ENCODE results near the gene OLFML2A. TPM values are rescaled to one million over a fixed set of nuclear protein-coding genes. Genes with fewer than 3 reads are reported as not detected.
A peak's percentile ranks its signal among the peaks of the same experiment; 100 is the strongest.

OLFML2A gene
- total and polyA plus RNA-seq, 2 experiments from 2014 or later: 2.2 to 3.4 TPM

GRCh38 chr9:124813501-124814163, 36.7 kb downstream of the OLFML2A start:
- Histone ChIP-seq H2AFZ (no peak overlapping the region), H3K27ac (peak overlapping the region; percentile 9), H3K9me3 (ENCODE audit: low read depth) (no peaks in the 10 kb centered on the region), H3K4me1 (ENCODE audit: insufficient read depth) (peaks cover 33% of the 10 kb centered on the region), H3K27me3 (no peaks in the 10 kb centered on the region), H3K4me2 (no peak overlapping the region), H3K4me3 (no peak overlapping the region), H3K36me3 (replicated peaks; ENCODE audit: insufficient read depth, low read depth) (no peaks in the 10 kb centered on the region), H3K9me2 (replicated peaks; ENCODE audit: insufficient read depth) (no peaks in the 10 kb centered on the region), H3K79me2 (no peaks in the 10 kb centered on the region), H4K20me1 (ENCODE audit: insufficient read depth, poor library complexity, severe bottlenecking) (no peaks in the 10 kb centered on the region)
- WGBS (ENCODE audit: low lambda C conversion rate, missing lambda C conversion rate): 67% methylated on average over 11 of the region's 11 CpGs
- no peak for DNase-seq (ENCODE audit: low spot score)
- TF ChIP-seq CTCF (IDR thresholded peaks at IDR 0.05; ENCODE audit: poor library complexity): no peak
- TF ChIP-seq EZH2phosphoT487 (IDR thresholded peaks at IDR 0.05; ENCODE audit: low read depth, severe bottlenecking, unreplicated experiment): no peak
- TF ChIP-seq EZH2 (IDR thresholded peaks at IDR 0.05; ENCODE audit: borderline replicate concordance): no peak

- Histone ChIP-seq H3K79me2 (no peaks in the 10 kb centered on the region), H3K9me2 (replicated peaks; ENCODE audit: insufficient read depth) (no peaks in the 10 kb centered on the region), H3K36me3 (replicated peaks; ENCODE audit: insufficient read depth, low read depth) (no peaks in the 10 kb centered on the region), H2AFZ (no peak overlapping the region), H3K4me1 (ENCODE audit: insufficient read depth) (peaks cover 39% of the 10 kb centered on the region), H3K27ac (no peak overlapping the region), H3K4me2 (no peak overlapping the region), H3K27me3 (no peaks in the 10 kb centered on the region), H3K9me3 (ENCODE audit: low read depth) (no peaks in the 10 kb centered on the region), H3K4me3 (no peak overlapping the region), H4K20me1 (ENCODE audit: insufficient read depth, poor library complexity, severe bottlenecking) (no peaks in the 10 kb centered on the region)
- 92% methylated on average over 5 of the region's 5 CpGs for whole genome bisulfite sequencing (ENCODE audit: low lambda C conversion rate, missing lambda C conversion rate)
- no peak for TF ChIP-seq CTCF (IDR thresholded peaks at IDR 0.05; ENCODE audit: poor library complexity)
- no peak for TF ChIP-seq EZH2 (IDR thresholded peaks at IDR 0.05; ENCODE audit: borderline replicate concordance)
- no peak for TF ChIP-seq EZH2phosphoT487 (IDR thresholded peaks at IDR 0.05; ENCODE audit: low read depth, severe bottlenecking, unreplicated experiment)
- DNase-seq (ENCODE audit: low spot score): no peak
Measured at GRCh38 chr9:124814164-124814535, 37.2 kb downstream of the OLFML2A start.

- H3K27me3 ChIP-seq: no peaks in the 10 kb centered on the region
- DNase-seq (ENCODE audit: low spot score): no peak
- H2AFZ ChIP-seq: no peak overlapping the region
- no peaks in the 10 kb centered on the region for H3K79me2 ChIP-seq
- H3K4me3 ChIP-seq: no peak overlapping the region
- TF ChIP-seq EZH2phosphoT487 (IDR thresholded peaks at IDR 0.05; ENCODE audit: low read depth, severe bottlenecking, unreplicated experiment) (no peak), EZH2 (IDR thresholded peaks at IDR 0.05; ENCODE audit: borderline replicate concordance) (no peak), CTCF (IDR thresholded peaks at IDR 0.05; ENCODE audit: poor library complexity) (no peak)
- H3K36me3 ChIP-seq (replicated peaks; ENCODE audit: insufficient read depth, low read depth): no peaks in the 10 kb centered on the region
- no peak overlapping the region for H3K27ac ChIP-seq
- no peaks in the 10 kb centered on the region for H3K9me3 ChIP-seq (ENCODE audit: low read depth)
- WGBS (ENCODE audit: low lambda C conversion rate, missing lambda C conversion rate): 94% methylated on average over 5 of the region's 5 CpGs
- no peak overlapping the region for H3K4me2 ChIP-seq
- no peaks in the 10 kb centered on the region for H3K9me2 ChIP-seq (replicated peaks; ENCODE audit: insufficient read depth)
- no peaks in the 10 kb centered on the region for H4K20me1 ChIP-seq (ENCODE audit: insufficient read depth, poor library complexity, severe bottlenecking)
- peaks cover 39% of the 10 kb centered on the region for H3K4me1 ChIP-seq (ENCODE audit: insufficient read depth)
Measured at GRCh38 chr9:124815601-124816000, 38.7 kb downstream of the OLFML2A start.

Measured in hepatocyte (in vitro differentiated cells).